Thoracic aorta (tissue), 2 donors: ENCODE measurements around the gene FLT4. TPM values are rescaled to one million over a fixed set of nuclear protein-coding genes. Genes with fewer than 3 reads are reported as not detected.
"Not testable (repeated sequence)": the region's sequence is repeated elsewhere in the genome, so short reads cannot be mapped to it uniquely, and the experiment has no call there.

Experiments
- ATAC-seq: fragments of 150-250 bp; one replicate; pipeline ENCODE4 v1.8.0; 2017; ENCODE audit warnings: low read depth; ENCODE audit not compliant: insufficient number of reproducible peaks, low FRiP score
- DNase-seq: peaks from one replicate; pipeline ENCODE4 v3.0.0-alpha.2; 2020; ENCODE audit warnings: low spot score
- H3K27ac ChIP-seq, 2 donors: fragments of 200-600 bp; sonication (generic); 1 replicate in 1 of 2; 2 replicates in 1 of 2; pipeline ENCODE4 v1.5.1; 2016; ENCODE audit warnings: mild to moderate bottlenecking in 2 of 2, moderate library complexity in 2 of 2
- H3K27me3 ChIP-seq: fragments of 200-600 bp; sonication (generic); replicated peaks from 2 replicates; pipeline ENCODE4 v1.6.0; 2016; ENCODE audit warnings: mild to moderate bottlenecking; ENCODE audit not compliant: insufficient read depth
- H3K36me3 ChIP-seq: fragments of 200-600 bp; sonication (generic); one replicate; pipeline ENCODE4 v1.5.1; 2016
- H3K4me1 ChIP-seq, 2 donors: fragments of 200-600 bp; sonication (generic); 1 replicate in 1 of 2; 2 replicates in 1 of 2; pipeline versions ENCODE4 v1.5.1 to v1.6.0; 2016; ENCODE audit warnings: low read depth in 2 of 2, mild to moderate bottlenecking in 1 of 2; ENCODE audit not compliant: control insufficient read depth in 1 of 2
- H3K4me3 ChIP-seq: fragments of 200-600 bp; sonication (generic); 2 replicates; pipeline ENCODE4 v1.5.1; 2016; ENCODE audit warnings: mild to moderate bottlenecking
- H3K9me3 ChIP-seq: fragments of 200-600 bp; sonication (generic); 2 replicates; pipeline ENCODE4 v1.5.1; 2016
- CTCF ChIP-seq: fragments of 200-600 bp; sonication (generic); IDR thresholded peaks from one replicate; pipeline ENCODE4 v1.5.1; 2019; ENCODE audit warnings: antibody characterized with exemption
- total RNA-seq, 2 donors: library from RNA; depleted of rRNA; stranded (reverse); fragments of >200 nt; gene quantifications; one replicate each; pipeline versions ENCODE4 v1.1.0 to v1.2.3, GENCODE V29; 2016

Gene FLT4
- total RNA-seq, 2 donors from 2014 or later: 4.8 to 10.8 TPM

- peaks cover 0 to 3% of the 10 kb centered on the region in 2 donors for H3K4me1 ChIP-seq
- H3K4me3 ChIP-seq: no peak overlapping the region
- H3K9me3 ChIP-seq: no peaks in the 10 kb centered on the region
- no peak overlapping the region for H3K27ac ChIP-seq
- no peaks in the 10 kb centered on the region for H3K36me3 ChIP-seq
- DNase-seq: no peak
- no peak for ATAC-seq
- no peaks in the 10 kb centered on the region for H3K27me3 ChIP-seq
- no peak for TF ChIP-seq CTCF
Observed at GRCh38 chr5:180668835-180669596, 19.6 kb upstream of the FLT4 start.

DNA sequence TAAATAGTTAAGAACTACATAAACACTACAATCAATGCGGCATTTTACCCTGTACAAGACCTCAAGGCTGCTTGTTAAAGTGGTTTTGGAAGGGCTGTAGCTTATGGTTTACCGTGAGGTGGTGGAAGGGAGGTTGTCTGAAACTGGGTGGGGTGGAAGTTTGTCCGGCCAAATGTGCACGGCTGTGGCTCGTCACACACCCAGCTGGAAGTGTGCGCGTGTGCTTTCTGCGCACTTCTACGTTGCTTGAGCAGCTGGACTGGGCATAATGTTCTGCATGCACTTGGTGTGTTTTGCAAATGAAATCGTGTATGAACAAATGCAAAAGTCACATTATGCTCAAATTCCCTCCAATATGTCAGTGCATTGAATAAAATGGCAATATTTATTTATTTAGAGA, 17.4 kb upstream of the FLT4 start:
- Histone ChIP-seq H3K36me3 (no peaks in the 10 kb centered on the region), H3K27ac (no peak overlapping the region), H3K4me3 (no peak overlapping the region), H3K27me3 (no peaks in the 10 kb centered on the region), H3K4me1 (no peaks in the 10 kb centered on the region), H3K9me3 (no peaks in the 10 kb centered on the region)
- ATAC-seq (no peak), DNase-seq (no peak)
- no peak for TF ChIP-seq CTCF

DNA sequence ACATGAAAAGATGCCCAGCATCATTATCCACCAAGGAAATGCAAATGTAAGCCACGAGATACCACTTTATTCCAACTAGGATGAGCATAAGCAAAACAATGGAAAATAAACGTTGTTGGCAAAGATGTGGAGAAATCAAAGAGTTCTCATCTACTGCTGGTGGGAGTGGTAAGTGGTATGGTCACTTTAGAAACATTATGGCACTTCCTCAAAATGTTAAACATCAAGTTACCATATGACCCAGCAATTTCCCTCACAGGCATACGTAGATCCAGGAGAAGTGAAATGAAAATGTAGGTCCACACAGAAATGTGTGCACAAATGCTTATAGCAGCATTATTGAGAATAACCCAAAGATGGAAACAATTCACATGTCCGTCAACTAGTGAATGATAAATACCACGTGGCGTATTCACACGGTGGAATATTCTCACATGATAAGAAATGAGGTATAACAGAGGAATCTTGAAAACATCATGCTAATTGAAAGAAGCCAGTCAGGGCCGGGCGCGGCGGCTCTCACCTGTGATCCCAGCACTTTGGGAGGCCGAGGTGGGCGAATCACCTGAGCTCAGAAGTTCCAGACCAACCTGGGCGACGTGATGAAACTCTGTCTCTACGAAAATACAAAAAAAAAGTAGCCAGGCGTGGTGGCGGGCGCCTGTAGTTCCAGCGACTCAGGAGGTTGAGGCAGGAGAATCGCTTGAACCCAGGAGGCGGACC, 16.4 kb upstream of the FLT4 start:
- Histone ChIP-seq H3K4me1 (no peaks in the 10 kb centered on the region), H3K36me3 (no peaks in the 10 kb centered on the region), H3K4me3 (no peak overlapping the region), H3K27ac (no peak overlapping the region), H3K27me3 (no peaks in the 10 kb centered on the region), H3K9me3 (no peaks in the 10 kb centered on the region)
- TF ChIP-seq CTCF: no peak
- DNase-seq (no peak), ATAC-seq (no peak)

DNA sequence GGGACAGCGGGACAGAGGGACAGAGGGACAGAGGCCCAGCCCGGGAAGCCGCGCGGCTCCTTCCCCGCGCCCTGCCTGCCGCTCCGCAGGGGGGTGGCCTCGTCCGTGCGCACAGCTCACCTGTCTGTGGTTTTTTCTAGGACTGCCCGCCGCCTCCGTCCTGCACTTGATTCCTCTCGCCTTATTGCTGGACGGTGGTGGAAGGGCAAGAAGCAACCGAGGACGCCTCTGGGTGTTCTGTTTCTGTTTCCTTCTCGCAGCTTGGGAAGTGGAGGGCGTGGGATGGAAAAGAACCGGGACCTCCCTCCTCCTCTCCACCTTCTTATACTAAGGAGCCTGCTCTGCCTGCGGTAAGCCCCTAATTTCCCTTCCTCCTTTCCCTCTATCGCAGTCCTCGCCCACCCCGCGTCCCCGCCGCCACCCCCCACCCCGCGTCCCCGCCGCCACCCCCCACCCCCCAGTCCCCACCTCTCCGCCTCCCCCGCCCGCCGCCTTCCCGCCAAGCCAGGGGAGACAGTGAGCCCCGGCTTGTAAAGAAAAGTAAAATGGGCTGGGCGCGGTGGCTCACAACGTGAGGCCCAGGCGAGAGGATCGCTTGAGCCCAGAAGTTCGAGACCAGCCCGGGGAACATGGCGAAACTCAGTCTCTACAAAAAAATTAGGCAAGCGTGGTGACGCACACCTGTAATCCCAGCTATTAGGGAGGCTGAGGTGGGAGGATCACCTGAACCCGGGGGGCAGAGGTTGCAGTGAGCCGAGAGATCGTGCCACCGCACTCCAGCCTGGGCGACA, 9.6 kb upstream of the FLT4 start:
- Histone ChIP-seq H3K27me3 (no peaks in the 10 kb centered on the region), H3K27ac (no peak overlapping the region), H3K4me3 (no peak overlapping the region), H3K9me3 (no peaks in the 10 kb centered on the region), H3K4me1 (no peaks in the 10 kb centered on the region), H3K36me3 (no peaks in the 10 kb centered on the region)
- no peak for TF ChIP-seq CTCF
- DNase-seq (no peak), ATAC-seq (no peak)

DNA sequence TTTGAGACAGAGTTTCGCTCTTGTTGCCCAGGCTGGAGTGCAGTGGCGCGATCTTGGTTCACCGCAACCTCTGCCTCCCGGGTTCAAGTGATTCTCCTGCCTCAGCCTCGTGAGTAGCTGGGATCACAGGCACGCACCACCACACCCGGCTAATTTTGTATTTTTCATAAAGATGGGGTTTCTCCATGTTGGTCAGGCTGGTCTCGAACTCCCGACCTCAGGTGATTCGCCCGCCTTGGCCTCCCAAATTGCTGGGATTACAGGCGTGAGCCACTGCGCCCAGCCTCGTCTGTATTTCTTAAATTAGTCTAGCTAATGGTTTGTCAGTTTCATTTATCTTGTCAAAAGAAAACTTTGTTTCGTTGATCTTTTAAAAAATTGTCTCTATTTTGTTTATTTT, 5.8 kb upstream of the FLT4 start:
- H3K27ac ChIP-seq, H3K4me3 ChIP-seq, H3K27me3 ChIP-seq, H3K36me3 ChIP-seq, DNase-seq, H3K4me1 ChIP-seq, ATAC-seq, H3K9me3 ChIP-seq: not testable (repeated sequence)
